Stimulated activated CD8-positive, alpha-beta memory T cell treated with anti-CD3 and anti-CD28 coated beads, Interleukin-12 subunit alpha, Interleukin-12 subunit beta, amount 100 ng/mL, for 24 hours (primary cell): ENCODE results near the gene HYAL1.
"Not testable (repeated sequence)": the region's sequence is repeated elsewhere in the genome, so short reads cannot be mapped to it uniquely, and the experiment has no call there.

Source experiments
- DNase-seq: peaks from one replicate; pipeline ENCODE4 v3.0.0-alpha.2; 2020; ENCODE audit errors: extremely low read depth

HYAL1 gene

DNA sequence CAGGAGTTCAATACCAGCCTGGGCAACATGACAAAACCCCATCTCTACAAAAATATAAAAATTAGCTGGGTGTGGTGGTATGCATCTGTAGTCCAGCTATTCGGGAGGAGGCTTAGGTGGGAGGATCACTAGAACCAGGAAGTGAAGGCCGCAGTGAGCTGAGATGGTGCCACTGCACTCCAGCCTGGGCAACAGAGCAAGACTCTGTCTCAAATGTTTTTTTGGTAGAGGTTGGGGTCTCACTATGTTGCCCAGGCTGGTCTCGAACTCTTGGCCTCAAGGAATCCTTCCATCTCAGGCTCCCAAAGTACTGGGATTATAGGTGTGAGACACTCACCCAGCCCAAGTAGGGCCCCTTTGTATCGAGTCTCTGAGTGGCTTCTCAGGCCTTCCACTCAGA is 9.3 kb downstream of the HYAL1 start:
- no peak for DNase-seq

DNA sequence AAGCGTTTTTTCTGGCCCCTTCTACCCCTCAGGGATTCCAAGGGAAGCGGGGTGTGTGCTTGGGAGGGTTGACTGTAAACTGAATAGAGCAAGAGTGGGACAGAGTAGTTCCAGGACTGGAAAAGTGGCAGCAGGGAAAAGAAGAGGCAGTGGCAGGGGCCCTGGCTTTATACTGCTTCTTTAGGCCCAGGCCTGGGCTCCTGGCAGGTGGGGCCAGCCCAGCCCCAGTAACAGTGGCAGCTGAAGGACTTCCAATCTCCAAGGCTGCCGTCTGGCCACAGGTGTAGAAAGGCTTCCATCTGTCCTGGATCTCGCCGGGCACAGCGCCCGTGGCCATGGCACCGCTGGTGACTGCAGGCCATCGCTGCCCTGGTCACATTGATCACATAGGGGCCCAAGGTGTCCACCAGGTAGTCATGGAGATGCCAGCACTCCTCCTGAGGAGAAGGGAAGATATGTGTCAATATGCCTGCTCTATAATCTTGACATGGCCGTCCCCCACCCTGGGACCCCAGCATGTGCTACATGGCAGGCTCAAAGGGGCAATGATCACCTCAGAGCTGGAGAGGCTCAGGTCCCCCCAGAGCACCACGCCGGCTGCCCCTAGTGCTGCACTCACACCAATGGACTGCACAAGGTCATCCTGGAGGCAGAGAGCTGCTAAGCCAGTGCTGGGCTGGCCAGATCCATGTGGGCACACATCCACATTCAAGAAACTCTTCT is 10.1 kb downstream of the HYAL1 start:
- DNase-seq: no peak

DNA sequence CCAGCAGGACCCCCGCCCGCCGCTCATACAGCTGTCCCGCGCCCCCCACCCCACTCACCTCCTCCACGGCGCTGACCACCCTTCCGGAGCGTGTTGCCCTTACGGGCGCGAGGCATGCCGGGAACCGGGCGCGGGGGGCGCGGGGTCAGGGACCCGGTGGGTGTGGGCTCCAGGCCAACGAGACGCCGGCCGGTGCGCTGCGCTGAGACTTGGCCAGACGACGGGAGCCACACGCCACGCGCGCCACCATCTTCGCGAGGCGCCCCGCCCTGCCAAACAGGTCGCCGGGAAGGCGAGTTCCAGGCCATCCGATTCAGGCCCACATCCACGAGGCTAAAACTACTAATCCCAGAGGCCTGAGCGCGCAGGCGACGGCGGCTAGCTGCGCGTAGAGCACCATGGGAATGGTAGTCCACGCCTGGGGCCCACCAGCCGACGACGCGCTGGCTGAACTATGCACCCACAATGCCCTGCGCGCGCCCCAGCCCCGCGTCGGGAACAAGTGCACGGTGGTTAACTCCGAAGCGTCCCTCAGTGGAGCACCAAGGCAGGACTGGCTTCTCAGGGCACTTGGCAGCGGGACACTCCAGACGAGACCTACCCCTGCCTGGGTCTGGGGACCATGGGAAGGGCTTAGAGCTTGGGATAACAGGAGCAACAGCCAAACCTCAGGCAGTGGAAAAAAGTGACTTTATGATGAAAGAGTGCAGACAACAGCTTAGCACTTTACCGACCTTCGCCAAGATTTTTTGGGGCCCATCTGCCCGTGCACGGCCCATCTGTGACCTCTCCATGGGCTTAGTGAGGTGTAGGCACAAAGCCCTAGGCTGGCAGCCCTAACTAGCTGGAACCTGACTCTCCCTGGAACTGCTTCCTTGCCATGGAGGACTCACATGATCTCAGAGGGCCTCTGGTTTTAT is 11.0 kb downstream of the HYAL1 start, which contains the start of gene IFRD2:
TSS of gene IFRD2 (minus strand) at position 271 of the 920 bp plus-strand sequence. CDS start at position 116, 155 bp downstream.
- DNase-seq: peak; percentile 87

DNA sequence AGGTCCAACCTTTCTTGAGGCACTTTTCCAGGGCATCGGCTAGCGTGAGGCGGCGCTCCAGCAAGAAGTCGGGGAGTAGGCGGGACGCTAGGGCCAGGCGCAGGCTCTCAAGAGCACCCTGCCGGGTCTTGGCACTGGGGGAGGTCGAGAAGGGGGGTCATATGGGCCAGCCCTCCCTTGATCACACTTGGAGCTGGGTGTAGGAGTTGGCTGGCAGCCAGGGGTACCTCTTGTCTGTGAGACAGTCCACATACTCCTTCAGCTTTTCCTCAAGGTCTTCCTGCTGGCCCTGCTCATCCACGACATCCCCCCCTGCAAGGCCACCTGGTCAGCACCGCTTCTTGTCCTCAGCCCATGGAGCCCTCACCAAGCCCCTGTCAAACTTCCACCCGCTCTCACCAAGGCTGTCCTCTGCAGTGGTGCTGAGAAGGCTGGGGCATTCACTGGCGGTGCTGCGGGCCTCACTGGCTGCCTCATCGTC is 13.2 kb downstream of the HYAL1 start:
- DNase-seq: no peak

DNA sequence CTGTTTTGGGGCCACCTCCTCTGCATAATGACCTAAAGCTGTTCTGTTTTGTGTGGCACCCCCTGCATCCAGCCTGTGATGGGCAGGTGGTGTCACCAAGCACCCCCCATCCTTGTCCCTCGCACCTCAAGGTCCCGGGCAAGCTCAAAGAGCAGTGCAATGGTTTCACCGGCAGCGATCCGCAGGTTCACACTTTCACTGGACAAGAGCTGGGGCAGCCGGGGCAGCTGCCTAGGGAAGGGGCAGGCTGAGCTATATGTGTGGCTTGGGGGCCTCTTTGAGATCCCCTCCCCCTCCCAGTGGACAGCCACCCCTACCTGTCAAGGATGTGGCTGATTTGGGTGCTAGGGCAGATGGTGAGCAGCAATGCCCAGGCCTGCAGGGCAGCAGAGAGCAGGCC is 14.2 kb downstream of the HYAL1 start:
- DNase-seq: no peak

DNA sequence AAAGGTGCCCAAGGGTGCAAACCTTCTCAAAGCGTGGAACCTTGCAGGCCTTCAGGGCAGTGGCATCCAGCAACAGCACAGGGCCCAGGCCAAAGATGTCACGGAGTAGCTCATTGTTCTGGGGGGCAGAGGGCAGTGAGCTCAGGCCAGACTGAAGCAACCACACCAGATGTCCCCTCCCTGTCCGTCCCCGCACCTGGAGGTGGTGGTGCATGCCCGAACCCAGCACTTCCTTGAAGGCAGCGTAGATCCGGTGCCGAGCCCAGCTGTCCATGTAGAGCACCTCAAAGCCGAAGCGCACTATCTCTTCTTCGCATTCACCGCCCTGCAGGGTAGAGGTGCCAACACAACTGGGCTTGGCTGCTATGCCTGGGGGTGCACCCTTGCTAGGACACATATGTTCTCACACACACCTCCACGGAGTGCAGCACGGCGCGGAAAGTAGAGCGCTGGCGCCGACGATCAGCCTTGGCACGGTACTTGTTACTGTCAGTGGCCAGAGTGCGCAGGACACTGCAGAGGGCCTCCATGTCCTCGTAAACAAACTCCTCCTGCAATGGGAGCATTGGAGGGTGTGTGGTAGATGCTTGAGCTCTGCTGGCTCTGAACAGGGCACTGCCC is 14.9 kb downstream of the HYAL1 start:
- DNase-seq: no peak

DNA sequence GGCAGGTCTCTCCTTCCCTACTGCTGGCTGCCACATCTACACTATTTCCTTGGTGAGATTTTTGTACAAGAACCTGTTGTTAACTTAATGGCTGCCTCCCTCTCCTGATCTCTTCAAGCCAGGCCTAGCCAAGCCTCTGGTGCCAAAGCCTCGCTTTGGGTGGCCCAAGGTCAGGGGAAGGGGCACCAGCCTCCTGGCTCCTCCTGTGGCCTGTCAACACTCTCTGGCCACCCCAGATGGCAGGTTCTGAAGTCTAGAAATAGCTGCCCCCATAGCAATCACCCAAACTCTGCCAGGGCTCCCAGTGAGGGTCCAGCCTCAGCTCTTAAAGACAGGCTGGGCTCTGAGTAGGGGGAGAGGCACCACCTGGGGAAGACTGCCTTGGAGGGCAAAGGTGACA is 16.1 kb downstream of the HYAL1 start:
- no peak for DNase-seq

DNA sequence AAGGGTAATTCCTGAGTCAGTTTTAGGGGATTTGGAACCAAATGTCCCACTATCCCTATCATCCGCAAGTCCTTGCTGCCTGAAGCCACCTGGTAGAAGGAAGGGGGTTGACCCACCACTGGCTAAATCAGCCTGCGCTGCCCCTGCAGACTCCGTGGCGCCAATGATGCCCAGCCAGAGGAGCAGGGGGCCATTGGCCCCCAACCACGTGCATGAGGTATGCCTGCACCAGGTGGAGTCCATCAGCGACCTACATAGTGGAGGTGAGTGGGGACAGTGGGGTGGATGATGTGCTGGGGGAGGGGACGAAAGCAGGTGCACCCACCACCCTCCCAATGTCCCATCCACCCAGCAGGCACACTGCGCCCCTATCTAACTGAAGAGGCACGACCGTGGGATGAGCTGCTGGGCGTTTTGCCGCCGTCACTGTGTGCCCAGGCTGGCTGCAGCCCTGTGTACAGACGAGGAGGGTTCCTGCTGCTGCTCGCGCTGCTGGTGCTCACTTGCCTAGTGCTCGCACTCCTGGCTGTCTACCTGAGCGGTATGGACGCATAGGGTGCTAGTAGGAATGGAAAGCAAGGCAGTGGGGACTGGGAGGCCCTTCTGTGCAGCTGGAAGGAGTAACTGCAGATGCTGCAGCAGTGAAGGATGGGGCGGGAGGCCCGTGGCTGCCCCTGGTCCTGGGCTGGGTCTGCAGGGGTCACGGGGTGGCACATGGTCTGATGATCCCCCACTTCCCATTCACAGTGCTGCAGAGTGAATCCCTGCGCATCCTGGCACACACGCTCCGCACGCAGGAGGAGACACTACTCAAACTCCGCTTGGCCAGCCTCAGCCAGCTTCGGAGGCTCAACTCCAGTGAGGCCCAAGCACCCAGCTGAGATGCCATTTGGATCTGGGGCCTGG is 16.8 kb downstream of the HYAL1 start:
- no peak for DNase-seq

DNA sequence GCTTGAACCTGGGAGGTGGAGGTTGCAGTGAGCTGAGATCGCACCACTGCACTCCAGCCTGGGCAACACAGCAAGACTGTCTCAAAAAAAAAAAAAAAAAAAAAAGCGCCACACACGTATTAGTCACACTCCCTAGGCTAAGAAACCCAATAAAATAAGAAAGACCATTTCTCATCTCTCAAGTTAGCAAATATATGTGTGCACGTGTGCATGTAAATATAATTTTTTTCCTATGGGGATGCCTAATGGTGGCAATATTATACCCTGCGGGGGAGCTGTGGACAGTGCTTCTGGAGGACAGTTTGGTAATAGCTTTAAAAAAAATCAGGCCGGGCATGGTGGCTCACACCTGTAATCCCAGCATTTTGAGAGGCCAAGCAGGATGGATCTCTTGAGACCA is 19.3 kb downstream of the HYAL1 start:
- DNase-seq: not testable (repeated sequence)

DNA sequence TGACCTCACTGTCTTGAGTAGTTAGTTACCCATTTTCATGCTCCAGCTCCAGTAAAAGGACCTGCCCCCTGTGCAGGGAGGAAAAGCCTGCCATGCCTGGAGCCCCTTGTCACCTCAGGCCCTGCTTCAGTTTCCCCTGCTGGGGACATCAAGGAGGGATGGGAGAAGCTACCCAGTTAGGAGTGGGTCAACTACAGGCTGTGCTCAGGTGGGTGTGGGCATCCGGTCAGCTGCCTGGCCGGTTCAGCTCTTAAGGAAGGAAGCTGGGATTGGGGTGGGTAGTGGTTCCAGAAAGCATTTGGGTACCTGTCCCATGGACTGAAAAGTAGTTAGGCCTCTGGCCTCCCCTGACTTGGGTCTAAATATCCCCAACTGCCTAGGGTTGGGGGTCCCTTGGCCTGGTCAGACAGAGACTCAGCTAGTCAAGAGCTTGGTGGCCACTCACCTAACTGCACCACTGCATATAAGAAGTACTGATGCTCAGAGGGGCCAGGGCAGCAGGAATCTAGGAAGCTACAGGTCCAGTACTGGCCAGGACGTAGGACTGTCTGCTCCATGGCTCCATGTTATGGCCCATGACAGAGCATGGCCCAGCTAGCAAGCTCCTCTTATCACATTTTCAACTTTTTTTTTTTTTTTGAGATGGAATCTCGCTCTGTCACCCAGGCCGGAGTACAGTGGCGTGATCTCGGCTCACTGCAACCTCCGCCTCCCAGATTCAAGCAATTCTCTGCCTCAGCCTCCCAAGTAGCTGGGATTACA is 23.9 kb downstream of the HYAL1 start:
- no peak for DNase-seq

DNA sequence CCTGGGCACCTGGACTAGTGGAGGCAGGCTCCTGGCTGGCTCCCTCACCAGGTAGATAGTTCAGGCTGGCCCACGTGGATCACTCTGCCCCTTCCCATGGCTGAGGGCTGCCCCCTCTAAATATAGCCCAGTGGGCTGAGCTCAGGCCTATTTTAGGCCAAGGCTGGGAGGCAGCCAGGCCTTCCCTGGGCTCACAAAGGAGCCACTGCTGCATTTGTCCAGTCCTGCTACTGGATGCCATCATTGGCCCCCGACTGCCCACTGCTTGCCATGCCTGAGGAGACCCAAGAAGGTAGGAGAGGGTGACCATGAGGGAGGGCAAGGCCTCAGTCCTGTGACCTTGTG is 24.5 kb downstream of the HYAL1 start, which contains the start of gene LSMEM2:
TSS of gene LSMEM2 (plus strand) at position 208 of the 345 bp plus-strand sequence. CDS start at position 235, 27 bp downstream.
- DNase-seq: no peak

DNA sequence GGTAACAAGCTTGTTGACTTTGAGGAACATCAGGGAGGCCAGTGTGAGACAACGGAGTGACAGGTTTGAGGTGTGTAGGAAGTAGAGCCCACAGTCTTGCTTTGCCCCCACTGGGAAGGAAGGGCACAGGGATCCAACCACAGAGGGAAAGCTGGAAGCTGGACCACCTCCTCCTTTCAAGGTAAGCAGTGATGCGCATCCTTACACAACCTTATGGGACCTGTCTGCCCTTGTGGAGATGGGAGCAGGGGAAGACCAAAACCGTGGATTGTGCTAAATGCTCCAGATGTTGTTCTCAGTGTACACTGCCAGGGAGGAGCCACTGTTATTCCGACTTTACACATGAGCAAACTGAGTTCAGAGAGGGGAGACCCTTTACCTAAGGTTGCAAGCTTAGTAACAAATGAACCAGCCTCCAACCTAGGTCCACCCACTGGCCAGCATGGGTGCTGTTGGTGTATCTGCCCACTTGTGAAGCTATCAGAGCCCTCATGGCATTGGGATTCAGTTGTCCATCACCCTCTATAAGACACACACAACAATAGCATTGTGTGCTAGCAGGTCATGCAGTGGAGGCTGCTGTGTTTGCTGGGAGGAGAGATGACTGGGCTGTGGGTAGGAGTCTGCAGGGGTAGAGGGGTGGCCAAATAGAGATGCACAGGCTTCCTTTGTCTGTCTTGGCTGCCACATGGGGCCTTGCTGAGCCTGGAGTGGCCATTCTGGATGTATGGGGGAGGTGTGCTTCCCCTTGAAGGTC is 25.1 kb downstream of the HYAL1 start:
- DNase-seq: no peak

DNA sequence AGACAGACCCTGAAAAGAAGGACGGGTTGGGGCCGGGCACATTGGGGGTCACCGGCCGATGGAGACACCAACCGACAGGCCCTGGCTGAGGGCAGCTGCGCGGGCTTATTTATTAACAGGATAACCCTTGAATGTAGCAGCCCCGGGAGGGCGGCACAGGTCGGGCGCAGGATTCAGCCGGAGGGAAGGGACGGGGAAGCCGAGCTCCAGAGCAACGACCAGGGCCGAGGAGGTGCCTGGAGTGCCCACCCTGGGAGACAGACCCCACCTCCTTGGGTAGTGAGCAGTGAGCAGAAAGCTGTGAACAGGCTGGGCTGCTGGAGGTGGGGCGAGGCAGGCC is 26.6 kb downstream of the HYAL1 start:
- DNase-seq: no peak

DNA sequence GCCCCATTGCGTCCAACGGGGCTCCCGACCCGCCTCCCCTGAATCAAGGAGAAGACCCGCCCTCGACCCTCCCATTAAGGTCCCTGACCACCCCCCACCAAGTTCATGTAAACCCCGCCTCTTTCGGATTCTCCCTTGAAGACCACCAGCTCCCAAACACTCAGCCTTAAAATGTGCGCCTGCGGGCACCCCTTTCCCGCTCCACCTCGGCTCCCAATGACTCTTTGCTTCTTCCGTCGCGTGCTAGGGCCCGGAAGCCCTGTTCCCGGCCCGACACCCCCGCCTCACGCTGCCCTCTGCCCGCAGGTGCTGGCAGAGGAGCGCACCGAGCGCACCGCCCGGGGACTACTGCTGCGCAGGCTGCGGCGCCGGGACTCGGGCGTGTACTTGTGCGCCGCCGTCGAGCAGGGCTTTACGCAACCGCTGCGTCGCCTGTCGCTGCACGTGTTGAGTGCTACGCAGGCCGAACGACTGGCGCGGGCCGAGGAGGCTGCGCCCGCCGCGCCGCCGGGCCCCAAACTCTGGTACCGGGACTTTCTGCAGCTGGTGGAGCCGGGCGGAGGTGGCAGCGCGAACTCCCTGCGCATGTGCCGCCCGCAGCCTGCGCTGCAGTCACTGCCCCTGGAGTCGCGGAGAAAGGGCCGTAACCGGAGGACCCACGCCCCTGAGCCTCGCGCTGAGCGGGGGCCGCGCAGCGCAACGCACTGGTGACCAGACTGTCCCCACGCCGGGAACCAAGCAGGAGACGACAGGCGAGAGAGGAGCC is 27.2 kb downstream of the HYAL1 start:
- no peak for DNase-seq

DNA sequence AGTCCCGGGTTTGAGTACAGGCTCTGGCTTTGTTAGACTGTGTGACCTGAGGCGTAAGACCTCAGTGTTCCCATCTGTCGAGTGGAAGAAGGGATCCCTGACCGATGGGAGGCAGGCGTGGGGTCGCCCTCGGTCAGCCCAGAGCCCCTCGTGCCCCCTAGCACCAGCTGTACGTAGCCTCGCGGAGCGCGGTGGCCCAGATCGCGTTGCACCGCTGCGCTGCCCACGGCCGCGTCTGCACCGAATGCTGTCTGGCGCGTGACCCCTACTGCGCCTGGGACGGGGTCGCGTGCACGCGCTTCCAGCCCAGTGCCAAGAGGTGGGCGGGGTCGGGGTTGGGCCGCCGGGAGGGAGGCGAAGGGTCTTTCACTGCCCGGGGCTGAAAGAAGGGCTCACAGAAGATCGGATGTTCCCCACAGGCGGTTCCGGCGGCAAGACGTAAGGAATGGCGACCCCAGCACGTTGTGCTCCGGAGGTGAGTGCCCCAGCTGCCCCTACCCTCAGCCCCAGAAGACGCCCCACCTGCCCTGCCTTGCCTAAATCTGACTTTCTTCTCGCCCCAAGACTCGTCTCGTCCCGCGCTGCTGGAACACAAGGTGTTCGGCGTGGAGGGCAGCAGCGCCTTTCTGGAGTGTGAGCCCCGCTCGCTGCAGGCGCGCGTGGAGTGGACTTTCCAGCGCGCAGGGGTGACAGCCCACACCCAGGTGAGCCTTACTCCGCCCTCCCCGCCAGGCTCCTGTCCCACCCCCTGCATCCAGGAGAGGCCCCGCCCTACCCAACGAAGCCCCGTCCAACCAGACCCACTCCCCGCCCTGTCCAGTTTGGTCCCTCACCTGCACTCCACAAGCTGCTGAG is 28.0 kb downstream of the HYAL1 start:
- DNase-seq: no peak

DNA sequence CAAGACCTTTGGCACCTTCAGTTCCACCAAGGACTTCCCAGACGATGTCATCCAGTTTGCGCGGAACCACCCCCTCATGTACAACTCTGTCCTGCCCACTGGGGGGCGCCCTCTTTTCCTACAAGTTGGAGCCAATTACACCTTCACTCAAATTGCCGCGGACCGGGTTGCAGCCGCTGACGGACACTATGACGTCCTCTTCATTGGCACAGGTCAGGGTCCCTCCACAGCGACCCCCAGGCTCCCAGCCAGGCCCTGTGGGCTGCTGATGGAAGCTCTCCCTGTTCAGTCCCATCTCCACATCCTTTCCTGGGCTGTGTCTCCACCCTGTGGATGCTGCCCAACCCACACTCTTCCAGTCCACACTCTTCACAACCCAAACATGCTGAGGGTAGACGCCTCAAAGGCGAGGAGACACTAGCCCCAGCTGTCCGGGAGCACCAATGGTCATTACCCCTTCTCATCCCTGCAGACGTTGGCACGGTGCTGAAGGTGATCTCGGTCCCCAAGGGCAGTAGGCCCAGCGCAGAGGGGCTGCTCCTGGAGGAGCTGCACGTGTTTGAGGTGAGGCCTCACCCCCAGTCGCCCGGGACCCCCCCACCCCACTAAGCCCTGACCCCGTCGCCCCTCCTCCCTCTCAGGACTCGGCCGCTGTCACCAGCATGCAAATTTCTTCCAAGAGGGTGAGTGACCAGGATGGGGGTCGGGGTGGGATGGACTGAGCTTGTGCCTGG is 28.8 kb downstream of the HYAL1 start:
- peak; percentile 40 for DNase-seq

DNA sequence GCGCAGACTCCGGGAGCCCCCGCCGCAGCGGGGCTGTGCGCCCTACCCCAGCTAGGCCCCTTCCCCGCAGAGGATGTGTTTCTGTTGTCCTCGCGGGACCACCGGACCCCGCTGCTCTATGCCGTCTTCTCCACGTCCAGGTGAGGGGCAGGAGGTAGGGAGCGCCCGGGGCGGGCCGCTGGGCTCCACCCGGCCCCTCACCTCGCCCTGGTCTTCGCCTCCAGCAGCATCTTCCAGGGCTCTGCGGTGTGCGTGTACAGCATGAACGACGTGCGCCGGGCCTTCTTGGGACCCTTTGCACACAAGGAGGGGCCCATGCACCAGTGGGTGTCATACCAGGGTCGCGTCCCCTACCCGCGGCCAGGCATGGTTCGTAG is 29.7 kb downstream of the HYAL1 start:
- no peak for DNase-seq
